HG02852 (cell line): ENCODE data around the gene KSR1.

ENCODE experiments used
- ATAC-seq: cut with Tn5 transposase; IDR thresholded peaks from one replicate; pipeline ENCODE4 v1.9.1; 2021; ENCODE audit warnings: mild to moderate bottlenecking, moderate library complexity; ENCODE audit not compliant: unreplicated experiment

The KSR1 gene

GRCh38 chr17:27512511-27513346 is 56.5 kb downstream of the KSR1 start:
- ATAC-seq, result no peak

GRCh38 chr17:27513849-27514248 is 57.6 kb downstream of the KSR1 start:
- ATAC-seq, result no peak

GRCh38 chr17:27514595-27515413 is 58.6 kb downstream of the KSR1 start:
- no peak for ATAC-seq

- ATAC-seq, result no peak
Observed at GRCh38 chr17:27518048-27518447, 61.8 kb downstream of the KSR1 start.

GRCh38 chr17:27518545-27519521 is 62.6 kb downstream of the KSR1 start:
- ATAC-seq, result no peak

GRCh38 chr17:27519550-27519949 is 63.3 kb downstream of the KSR1 start:
- ATAC-seq, result peak; percentile 74

- ATAC-seq, result no peak
Observed at GRCh38 chr17:27520491-27521185, 64.4 kb downstream of the KSR1 start.

- no peak for ATAC-seq
Observed at GRCh38 chr17:27521281-27522027, 65.2 kb downstream of the KSR1 start.

GRCh38 chr17:27522028-27522635 is 65.9 kb downstream of the KSR1 start:
- ATAC-seq, result no peak

- no peak for ATAC-seq
Observed at GRCh38 chr17:27523712-27524111, 67.5 kb downstream of the KSR1 start.

- no peak for ATAC-seq
Observed at GRCh38 chr17:27524594-27524993, 68.3 kb downstream of the KSR1 start.

GRCh38 chr17:27525316-27525715 is 69.1 kb downstream of the KSR1 start:
- no peak for ATAC-seq

GRCh38 chr17:27525836-27526603 is 69.8 kb downstream of the KSR1 start:
- ATAC-seq, result no peak

- peak; percentile 82 for ATAC-seq
Observed at GRCh38 chr17:27526604-27527002, 70.4 kb downstream of the KSR1 start.

GRCh38 chr17:27529230-27529796 is 73.1 kb downstream of the KSR1 start:
- ATAC-seq, result no peak

- no peak for ATAC-seq
Observed at GRCh38 chr17:27530764-27531391, 74.6 kb downstream of the KSR1 start.

- no peak for ATAC-seq
Observed at GRCh38 chr17:27531469-27531961, 75.3 kb downstream of the KSR1 start.
